Activated CD8-positive, alpha-beta memory T cell treated with anti-CD3 and anti-CD28 coated beads for 48 hours (primary cell): ENCODE measurements around the gene LRP8.

ENCODE experiments used
- DNase-seq, 3 experiments: peaks; one replicate each; pipeline ENCODE4 v3.0.0-alpha.2; 2020; ENCODE audit warnings: low read depth in 2 of 3, low spot score in 2 of 3

Gene LRP8

DNA sequence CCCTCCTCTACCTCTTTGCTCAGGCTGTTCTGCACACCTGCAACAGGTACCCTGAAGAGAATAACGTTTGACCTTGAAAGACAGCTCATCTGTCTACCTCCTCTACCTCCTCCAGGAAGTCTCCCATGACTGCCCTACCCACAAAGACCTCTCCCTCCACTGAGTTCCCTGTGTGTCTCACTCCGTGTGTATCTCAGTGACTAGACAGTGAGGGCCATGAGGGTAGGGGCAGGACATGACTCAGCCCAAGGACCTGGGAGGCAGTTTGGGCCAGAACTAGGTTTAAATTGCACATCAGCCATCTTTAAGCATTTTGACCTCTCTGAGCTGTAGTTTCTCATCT, 32.0 kb upstream of the LRP8 start:
- DNase-seq: no peak

DNA sequence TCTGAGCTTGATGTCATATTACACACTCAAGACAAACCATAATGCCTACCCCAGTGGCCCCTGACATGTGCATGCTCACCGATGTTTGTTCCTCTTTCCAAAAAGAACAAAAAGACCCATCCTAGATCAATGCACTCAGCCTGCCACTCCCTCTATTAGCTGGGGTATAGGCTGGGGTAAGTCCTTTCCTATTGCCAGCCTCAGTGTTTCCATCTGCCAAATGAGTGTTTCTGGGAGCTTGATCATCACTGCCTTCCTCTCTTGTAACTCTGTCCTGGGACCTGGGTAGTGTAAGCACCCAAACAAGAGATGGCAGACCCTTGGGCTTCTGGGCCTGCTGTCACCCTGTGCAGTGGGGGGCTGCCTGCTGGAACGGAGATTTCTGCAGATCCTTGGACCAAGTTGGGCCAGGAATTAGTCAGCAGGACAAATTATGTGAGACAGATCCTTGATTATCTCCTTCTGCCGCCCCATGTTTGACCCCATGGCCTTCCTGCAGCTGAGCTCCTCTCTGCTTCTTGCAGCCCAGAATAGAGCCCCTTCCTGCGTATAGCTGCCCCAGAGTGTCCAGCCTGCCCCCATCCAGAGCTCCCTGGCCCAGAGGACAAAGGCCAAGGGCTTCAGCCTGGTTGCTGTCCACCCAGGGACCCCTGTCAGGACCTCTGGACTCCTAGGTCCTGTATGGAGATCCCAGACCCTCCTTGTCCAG, 31.5 kb upstream of the LRP8 start:
- no peak for DNase-seq

DNA sequence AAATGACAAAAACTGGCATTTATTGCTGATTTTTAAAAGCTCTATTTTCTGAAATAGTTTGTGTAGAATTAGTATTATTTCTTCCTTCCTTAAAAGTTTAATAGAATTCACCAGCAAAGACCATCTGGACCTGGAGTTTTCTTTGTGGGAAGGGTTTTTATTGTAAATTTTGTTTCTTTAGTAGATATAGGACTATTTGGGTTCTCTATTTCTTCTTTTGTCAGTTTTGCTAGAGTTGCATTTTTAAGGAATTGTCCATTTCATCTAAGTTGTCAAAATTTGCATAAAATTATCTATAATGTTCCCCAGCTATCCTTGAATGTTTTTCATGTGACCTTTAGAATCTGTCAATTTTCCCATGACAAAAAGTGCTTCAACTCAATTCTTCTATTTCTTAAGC, 28.8 kb upstream of the LRP8 start:
- DNase-seq: no peak

DNA sequence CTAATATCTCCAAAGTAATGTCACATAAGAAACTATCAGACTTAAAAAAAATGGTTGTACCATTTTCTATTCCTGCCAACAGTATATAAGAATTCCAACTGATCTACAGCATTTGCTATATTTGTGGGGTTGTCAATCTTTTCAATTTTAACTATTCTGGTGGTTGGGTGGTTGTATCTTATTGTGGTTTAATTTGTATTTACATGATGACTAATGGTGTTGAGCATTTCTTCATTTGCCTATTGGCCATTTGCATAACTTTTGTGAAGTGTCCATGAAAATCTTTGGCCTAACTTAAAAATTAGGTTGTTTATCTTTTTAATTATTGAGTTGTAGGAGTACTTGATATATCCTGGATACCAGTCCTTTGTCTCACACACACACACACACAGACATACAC, 26.2 kb upstream of the LRP8 start:
- no peak for DNase-seq

DNA sequence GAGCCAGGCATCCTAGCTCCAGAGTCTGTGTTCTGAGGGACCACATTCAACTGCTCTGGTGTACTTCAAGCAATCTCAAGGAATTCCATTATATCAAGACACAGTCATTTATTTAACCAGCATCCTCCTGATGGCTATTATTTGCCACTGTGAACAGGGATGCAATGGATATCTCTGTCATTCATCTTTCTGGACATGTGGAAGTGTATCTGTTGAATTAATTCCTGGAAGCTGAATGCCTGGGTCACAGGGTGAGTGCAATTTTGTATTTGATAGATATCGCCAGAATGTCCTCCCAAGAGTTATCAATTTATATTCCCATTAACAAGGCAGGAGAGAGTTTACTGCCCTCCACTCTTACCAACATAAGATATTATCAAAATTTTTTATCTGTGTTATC, 24.7 kb upstream of the LRP8 start:
- DNase-seq: no peak

DNA sequence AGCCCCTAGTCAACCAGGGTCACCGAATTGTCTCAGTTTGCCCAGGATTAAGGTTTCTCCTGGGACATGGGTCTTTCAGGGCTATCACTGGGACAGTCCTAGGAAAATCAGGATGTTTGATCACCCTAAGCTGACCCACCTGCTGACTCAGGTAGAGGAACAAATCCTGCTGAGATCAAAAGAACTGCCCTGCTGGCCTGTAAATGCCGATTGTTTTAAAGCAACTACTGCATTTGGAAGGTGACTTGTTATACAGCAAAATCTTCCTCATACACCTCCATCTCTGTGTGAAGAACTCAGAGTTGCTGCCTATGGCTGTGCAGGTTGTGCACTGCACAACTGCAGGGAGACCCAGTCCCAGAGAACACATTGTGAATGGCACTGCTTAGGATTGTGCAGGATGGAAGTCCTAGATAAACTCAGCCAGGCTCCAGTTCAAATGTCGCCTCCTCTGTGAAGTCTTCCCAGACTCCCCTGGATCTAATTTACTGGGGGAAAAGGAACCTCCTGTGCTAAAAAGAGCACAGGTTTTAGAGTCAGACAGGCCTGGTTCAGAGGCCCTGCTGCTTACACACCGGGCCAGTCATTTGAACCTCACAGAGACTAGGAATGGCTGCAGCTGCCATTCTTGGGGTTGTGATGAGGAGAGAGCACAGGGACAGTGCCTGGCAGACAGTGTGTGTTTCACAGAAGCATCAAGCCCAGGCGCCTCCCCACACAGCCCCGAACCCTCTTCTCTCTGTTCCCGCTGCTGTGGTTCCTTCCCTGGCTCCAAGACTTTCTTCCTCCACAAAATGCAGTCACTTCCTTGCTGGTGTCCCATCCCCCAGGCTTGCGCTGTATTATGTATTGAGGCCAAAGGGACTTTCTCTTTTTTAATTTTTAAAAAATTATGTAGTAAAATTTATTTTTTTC, 23.2 kb upstream of the LRP8 start:
- no peak for DNase-seq

DNA sequence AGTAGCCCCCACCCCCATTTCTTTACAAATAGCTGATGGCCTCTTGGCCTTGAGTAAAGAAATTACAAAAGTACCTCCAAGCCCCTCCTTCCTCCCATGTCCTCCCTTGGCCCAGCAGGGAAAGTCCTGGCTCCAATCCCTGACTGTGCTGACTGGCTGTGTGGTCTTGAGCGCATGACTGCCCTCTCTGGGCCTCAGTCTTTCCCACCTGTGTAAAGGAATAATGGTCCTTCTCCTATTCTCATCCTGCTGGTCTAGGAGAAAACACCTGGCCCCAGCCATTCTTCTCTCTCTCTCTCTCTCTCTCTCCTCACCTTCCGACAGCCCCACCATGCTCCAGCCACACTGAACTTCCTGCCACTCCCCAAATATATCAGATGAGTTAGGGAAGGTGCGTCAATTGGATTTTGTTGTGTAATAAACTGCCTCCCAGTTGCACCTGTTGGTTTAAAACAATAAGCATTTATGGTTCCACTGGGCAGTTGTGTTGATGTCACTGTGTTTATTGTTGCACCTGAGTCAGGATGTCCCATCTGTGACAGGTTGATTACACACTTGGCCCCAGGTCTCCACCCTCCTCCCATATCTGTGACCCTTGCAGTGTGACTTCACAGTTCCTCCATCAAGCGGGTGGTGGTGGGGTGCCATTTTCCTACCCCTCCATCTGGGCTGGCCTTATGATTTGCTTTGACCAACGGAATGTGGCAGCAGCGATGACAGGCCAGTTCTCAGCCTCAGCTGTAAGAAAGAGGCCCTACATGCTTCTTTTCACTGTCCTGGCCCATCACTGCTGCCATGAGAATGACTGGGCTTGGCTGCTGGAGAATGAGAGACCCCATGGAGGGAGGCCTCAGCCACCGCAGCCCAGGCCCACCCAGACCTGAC, 22.3 kb upstream of the LRP8 start:
- no peak for DNase-seq

DNA sequence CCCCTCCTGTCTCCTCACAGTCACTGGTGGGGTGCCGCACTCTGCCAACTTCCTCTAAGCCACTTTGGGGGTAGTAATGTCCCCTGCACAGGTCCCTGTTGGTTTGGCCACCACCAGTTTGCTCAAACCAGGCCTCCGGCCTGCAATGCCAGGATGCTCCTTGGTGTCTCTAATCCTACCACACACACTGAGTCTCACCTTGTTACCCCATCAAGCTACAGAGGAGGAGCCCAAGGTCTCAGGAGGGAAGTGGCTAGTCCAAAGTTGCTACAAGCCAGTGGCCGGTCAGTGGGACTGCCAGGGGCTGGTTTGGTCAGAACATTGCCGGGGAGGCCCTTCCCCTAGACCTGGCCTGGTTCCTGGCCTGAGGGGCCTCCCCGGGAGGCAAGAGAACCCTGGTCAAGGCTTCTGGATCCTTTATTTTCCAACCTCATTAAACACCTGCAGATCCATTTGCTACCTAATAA, 21.5 kb upstream of the LRP8 start:
- DNase-seq: no peak

DNA sequence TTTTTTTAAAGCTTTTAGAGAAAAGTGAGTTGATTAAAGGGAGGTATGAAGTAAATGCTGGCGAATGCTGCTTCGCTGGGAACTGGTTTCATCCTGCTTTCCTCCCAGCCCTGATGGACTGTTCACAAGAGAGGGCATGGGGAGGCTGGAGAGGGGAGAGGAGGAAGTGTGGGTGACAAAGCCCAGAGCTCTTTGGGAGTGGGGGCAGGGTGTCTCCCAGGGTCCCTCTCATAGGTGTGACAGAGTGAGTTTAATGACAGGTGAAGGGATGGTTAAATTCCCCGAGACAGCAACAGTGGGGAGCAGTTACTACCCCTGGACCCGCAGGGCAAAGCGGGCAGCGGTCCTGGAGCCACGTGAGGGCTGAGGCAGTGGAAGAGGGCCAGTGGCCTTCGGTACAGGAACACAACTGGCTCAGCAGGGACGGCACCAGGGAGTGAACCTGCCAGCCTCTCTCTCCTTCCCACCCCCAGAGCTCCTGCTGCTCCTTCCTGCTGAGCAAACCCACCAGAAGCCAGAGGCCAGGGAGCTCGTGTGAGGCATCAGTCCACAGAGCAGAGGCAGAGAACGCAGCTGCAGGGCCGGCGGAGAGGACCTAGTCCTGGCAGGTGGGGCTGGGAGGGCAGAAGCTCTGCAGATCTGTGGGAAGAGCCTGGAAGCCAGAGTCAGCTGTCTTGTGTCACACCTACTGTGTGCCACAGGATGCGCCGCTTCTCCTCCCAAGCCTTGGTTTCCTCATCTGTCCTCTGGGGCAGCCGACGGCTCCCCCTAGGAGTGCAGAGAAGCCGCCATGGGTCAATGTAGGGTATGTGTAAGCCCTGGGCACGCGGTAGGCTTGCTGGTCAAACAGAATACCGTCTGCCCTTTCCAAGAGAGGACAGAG, 20.9 kb upstream of the LRP8 start:
- no peak for DNase-seq

DNA sequence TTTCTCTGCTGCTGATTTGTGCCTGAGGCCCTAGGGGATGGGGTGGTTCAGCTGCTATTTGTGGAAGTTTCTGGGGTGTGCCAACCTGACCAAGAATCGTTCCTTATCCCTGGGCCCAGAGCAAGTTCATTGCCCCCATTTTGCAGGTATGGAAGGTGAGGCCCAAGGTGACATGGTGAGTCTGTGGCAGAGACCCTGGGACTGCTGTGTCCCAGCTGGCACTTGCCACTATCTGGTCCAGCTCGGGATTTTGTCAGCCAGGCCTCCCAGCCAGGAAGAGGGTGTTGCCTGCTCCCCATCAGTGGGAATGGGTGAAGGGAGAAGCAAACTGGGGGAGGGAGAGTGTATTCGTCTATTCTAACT, 18.9 kb upstream of the LRP8 start:
- no peak for DNase-seq

DNA sequence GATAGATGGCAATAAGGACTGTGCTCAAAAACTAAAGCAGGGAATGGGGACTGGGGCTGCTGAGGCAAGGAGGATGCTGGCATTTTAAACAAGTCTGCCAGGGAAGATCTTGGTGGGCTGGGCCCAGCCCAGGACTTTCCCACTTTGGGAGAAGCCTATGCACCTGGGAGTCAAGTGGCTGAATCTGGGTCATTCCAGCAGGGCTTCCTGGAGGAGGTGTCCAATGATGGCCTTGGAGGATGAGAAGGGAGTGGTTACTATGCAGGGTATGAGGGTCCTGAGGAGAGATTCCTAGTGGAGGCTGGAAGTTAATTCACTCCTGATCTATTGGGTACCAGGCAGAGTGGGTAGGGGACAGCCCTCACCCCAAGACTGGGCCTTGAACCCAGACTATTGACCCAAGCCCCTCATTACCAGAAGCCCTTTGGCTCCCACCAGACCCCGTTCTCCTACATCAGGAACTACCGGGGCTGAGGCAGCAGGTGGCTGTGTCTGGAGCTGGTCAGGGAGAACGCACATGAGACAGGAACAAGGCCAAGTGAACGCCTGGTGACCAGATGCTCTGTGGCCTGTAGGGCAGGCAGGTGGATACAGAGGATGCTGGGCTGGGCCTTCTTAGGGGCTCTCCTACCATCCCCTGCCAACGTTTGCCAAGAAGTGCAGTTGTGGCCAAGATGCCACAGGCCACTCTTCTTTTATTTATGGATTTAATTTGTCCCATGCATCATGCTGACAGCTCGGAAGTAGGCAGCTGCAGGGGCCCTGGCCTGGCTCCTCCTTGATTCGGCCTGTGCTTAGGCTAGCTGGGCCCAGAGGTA, 18.3 kb upstream of the LRP8 start:
- DNase-seq: no peak

DNA sequence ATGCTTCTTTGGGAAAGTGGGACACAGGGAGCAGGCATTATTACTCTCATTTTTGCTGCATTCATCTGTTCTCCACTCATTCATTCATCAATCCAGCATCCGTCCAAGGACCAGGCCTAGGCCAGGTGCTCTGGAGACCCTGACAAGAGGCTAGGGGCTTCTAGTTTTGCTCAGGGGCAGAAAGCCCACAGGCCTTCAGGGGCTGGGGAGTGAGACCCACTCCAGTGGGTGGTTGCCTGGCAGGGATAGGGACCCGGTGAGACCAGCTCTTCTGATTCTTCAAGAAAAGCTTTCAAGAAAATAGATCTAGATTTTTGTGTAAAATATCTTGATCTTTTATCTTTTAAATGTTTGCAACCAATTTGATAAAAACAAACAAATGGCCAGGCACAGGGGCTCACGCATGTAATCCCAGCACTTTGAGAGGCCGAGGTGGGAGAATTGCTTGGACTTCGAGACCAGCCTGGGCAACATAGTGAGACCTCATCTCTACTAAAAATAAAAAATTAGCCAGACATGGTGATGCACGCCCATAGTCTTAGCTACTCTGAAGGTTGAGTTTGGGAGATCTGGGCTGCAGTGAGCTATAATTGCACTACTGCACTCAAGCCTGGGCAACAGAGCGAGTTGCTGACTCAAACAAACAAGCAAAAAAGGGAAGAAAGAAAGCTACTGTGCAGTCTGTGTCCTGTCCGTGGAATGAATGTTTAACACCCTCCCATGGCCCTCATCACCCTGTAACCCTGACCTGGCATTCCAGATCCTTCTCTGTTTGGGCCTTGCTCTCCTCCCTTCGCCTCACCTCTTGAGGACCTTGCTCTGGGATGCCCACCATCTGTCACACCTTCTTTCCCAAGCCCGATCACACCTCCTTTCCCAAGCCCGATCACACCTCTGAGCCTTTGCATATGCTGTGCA, 17.3 kb upstream of the LRP8 start:
- DNase-seq: no peak

DNA sequence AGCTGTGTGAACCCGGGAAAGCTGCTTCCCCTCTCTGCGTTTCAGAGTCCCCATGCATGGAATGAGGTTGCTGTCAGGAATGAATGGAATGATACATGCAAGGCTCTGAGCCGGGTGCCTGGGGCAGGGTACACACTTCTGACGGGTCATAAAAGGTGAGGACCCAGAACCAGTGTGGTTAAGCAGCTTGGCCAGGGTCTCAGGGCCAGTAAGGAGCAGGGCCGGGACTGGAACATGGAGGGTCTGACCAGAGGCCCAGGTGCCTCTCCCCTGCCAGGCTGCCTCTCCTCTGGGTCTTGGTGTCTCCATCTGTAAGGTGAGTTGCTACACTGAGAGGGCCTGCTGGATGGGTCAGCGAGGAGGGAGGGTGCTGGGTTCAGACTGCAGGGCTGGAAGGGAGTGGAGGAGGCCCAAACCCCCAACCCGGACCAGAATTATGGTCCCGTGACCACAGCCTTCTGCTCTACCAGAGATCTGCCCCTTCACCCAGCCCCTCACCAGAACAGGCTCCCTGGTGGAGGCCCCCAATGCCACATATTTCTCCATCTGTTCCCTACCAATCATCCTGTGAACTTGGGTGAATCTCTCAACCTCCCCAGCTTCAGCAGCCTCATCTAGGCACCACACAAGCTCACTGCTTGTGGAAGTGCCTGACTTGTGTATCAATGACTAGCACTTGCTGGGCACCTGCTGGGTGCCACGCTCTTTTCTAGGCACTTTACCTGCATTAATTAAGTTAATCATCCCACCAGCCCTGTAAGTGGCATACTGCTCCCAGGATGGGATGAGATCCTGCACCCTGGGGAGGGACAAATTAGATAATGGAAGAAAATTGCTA, 16.2 kb upstream of the LRP8 start:
- DNase-seq: no peak

DNA sequence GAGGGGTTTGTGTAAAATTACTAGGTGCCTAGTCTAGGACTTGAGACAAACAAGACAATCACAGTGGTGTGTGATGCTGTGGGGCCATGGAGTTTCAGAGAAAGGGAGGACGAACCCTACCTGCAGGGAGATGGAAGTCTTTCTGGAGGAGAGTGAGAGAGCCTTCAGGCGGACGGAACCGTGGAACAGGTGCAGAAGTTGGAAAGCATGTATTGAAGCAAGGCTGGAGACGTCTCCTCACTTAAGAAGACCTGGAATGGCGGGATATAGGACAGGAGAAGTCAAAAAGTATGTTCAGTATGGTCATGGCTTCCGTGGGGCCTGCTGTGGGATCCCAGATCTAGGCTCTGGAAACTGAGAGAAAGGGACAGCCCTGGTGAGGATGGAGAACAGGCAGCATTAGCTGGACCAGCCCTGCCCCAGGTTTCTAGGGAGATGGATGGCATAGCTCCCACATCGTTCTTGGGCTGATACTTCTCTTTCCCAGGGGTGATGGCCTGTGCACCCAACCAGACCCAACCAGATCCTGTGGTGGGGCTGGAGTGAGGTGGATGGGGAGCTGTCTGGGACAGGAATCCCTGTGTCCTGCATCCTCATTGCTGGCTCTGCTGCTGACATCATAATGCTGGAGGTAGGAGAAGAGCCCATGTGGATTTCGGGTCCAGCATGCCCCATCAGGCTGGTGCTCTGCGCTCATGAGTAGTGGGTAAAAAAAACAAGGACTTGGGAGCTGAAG, 15.0 kb upstream of the LRP8 start:
- DNase-seq: no peak

DNA sequence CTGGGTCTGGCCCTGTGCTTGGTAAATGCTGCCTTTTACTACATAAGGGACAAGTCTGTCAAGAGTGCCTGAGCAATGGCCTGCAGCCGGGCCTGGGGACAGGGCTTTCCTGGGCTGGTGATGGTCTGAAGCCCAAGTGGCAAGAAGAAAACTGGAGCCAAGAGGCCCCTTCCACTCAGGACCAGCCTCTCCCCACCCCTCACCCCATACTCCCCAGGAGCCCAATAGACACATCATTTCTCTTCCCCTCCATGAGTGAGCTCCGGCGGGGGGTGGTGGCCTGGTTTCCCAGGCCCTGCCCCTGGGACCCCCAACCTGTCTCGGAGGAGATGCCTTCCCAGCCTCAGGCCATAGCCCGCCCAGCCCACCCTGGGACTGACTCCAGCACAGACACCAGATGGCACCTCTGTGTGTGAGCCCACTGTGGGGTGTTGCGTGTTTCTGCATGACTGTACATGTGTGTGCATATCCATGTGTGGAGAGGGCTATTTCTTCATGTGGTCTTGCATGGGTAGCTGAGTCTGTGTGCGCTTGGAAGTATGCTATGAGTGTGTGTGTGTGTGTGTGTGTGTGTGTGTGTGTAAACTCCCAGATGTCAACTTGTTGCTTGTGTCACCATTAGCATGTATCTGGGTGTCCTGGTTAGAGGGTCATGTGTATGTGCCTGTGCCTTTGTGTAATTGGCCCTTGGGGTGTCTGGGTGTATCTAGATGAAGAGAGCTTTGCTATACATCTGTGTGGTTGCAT, 14.3 kb upstream of the LRP8 start:
- DNase-seq: no peak

DNA sequence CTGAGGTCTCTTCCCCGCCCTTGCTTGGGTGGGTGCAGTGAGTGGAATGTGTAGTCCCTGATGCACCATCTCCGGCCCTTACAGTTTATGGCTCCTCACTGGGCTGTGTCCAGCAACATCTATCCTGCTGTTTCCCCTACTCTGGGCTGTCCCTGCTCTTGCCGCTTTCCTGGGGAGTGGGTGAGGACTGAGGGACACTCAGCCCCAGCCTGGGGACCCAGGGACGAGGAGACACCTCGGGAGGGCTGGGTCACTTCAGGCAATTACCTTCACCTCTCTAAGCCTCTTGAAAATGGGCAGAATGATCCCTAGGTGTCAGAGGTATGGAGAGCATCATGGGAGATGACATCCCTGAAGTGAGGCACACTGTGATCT, 13.6 kb upstream of the LRP8 start:
- no peak for DNase-seq
